GM21515 (cell line): ENCODE results near the gene HABP2.

Experiments used
- ATAC-seq: cut with Tn5 transposase; IDR thresholded peaks from one replicate; pipeline ENCODE4 v1.9.1; 2021; ENCODE audit not compliant: unreplicated experiment

Gene HABP2

DNA sequence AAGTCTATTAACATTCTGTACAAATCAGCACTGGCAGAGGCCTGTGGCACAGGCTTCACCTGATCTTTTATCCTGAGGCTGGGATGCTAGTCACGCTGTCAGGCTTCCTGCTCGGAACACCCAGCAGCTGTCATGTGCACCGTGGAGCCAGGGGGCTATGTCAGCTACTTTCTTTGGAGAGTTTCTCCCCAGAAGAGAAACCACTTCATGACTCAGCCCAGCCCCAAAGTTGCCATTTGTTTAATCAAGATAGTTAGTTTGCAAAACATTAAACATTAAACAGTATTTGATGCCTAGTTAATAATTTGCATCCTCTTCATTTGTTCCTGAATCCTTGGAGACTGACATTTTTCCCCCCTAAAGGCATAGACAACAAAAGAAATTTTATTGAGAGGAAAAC is at the start of gene HABP2:
Gene HABP2 (plus strand): TSS at position 353 of the 400 bp plus-strand sequence. CDS start 69 bp downstream, outside the sequence.
- ATAC-seq: no peak

DNA sequence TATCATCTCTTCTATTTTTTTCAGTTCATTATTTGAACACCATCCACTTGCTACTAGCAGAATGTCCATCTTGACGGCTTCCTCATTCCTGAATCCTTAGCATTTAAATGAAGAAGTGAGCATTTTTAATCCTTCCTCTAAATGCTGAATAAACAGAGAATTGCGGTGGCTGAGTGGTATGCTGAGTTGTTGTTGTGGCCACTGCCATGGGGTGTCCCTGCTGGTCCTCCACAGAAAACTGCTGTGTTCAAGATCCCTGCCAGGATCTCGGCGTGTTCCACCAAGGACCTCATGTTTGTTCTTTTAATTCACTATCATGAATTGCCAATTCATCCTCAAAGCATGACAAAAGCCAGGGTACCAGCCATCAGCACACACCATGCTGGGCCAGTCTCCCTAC is 48.9 kb upstream of the HABP2 start:
- no peak for ATAC-seq

DNA sequence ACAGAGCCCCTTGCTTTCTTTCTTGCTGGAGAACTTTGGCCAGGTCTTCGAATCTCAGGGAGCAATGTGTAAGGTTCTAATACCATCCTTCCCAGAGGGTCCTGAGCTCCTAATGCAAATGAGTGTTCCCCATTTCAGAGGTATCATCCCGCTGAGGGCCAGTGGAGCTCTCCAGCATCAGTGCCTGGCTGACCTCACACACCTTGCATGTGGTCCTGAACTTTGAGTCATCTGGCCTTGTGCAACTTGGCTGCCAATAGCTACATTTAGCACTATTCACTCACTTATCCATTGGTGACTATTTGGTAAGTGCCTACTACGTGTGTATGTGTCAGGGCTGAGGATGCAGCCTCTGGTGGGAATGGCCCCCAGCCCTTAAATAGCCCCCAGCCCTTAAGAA is 48.4 kb upstream of the HABP2 start:
- no peak for ATAC-seq

DNA sequence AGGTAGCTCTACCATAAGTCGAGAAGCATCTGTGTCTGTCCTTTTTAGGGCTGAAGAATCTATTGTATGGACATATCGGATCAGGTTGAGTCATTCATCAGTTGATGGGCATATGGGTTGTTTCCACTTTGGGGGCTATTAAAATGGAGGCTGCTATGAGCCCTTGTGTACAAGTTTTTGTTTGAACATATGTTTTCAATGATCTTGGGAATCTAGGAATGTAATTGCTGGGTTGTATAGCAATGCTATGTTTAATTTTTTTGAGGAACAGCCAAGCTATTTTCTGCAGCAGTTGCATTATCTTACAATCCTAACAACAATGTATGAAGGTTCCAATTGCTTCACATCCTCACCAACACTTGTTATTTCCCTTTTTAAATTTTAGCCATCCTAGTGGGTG is 46.4 kb upstream of the HABP2 start:
- no peak for ATAC-seq

DNA sequence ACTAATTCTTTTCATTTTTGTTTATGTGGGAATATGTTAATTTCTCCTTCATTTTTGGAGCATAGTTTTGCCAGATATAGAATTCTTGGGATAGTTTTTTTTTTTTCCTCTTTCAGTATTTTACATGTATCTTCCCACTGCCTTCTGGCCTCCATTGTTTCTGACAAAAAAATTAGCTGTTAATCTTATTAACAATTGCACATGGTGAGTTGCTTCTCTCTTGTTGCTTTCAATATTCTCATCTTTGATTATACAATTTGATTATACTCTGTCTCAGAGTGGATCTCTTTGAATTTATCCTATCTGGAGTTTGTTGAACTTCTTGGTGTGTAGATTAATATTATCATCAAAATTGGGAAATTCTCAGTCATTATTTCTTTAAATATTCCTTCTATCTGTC is 41.4 kb upstream of the HABP2 start:
- no peak for ATAC-seq

DNA sequence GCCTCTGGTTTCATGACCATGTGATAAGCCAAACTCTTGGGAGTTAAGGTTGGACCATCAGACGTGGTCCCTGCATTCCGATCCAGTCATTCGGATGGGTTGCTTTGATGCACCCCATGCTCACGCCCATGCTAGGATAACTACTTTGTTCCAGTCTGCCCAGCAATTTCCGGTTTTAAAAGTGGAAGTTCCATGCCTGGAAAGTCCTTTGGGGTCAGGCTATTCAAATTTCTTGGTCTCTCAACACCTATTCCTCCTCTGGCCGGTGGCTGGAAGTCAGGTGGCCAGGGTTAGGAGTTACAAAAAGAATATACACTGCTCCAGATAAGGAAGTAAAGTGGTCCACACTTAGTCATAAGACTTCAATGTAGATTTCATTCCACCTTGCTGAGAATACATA is 37.7 kb upstream of the HABP2 start:
- no peak for ATAC-seq

DNA sequence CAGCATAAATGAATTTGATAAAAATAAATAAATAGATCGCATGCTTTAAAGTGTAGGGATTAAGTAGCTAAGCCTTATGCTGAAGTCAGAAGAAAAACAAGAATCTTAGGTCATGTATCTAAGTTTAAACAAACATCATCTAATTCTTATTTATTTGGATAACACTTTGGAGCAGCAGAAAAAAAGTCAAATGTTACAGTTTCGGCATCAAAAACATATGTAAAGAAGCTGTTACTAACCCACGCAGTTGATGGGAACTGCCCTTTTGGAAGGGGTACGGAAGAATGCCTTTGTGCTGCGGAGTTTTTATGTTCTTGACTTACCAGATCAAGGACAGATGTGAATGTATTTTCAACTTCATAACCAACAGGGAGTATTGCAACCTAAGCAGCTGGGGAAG is 37.3 kb upstream of the HABP2 start:
- ATAC-seq: no peak

DNA sequence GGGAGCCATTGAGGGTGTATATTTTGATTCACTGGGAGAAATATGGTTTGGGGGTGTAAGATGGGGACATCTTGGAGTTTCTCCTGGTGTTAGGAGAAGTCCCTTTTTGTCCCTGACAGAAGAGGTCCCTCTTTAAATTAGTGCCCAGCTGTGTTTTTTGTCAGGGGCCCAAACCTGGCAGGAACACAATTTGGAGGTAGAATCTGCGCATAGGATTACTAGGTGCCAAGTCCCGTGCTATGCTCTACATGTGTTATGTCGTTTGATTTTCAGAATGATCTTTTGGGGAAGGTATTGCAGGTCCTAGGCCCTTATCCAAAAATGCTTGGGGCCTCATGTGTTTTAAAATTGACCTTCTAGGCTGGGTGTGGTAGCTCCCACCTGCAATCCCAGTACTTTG is 36.8 kb upstream of the HABP2 start:
- ATAC-seq: no peak

DNA sequence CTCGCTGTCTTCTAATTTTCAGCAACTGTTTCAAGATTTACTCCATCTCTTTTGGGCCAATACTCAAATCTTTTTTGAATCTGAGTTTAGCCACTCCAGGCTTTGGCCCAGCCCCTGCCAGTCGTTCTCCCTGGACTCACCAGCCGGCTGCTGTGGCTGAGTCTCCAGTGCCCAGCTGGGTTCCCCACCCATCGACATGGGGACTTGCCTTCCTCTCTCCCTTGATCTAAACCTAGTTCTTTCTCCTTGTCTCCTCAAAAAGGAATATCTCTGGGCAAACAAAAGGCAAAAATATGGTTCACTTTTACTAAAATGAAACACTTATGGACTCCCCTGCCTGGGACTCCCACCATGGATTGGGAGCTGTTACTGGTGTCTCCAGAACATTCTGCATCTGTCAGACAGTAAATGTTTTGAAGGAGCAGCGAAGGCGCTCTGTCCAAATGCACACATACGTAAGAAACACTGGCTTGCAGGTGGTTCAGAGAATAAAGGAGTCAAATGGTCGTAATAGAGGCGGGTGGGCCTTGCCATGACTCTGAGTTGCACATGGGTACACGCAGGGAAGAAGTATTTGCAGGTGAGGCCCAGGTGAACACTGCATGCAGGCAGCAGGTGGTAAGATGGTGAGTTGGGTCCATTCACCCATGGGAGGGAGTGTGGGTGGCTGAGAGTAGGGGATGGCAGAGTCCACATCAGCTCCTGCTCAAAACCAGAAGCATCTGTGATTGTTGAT is 35.5 kb upstream of the HABP2 start:
- ATAC-seq: no peak

DNA sequence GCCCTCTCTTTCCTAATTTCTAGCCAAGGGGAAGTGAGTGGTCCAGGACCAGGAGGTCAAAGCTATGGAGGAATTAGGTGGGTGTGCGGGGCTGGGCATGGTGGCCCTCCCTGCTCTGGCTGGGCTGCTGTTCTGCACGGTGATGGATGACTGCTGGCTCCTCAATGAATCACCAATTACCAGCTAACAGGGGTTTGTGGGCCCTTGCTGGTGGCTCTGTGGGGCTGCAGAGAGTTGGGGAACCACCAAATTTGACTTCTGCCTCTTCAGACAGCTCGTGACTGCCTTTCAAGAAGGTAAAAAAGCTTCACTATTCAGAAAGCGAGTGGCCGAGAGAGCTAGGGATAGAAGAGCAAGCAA is 35.0 kb upstream of the HABP2 start:
- ATAC-seq: no peak

DNA sequence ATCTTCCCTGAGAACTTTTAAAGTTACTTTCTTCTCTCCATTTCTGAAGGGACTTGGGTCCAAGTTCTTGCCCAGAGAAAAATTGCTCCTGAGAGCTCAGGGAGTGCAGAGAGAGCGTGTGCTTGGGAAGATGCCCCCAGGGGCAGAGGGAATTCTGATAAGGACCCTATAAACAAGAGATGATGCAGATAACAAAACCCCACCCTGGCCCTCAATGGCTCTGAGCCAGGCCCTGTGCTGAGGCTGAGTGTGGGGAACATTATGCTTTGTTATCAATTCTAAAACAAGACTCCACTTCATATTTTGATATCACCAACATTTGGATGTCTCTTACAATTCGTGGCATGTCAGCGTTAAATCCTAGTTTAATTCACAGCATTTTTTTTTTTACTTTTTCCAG is 34.4 kb upstream of the HABP2 start:
- ATAC-seq: no peak

DNA sequence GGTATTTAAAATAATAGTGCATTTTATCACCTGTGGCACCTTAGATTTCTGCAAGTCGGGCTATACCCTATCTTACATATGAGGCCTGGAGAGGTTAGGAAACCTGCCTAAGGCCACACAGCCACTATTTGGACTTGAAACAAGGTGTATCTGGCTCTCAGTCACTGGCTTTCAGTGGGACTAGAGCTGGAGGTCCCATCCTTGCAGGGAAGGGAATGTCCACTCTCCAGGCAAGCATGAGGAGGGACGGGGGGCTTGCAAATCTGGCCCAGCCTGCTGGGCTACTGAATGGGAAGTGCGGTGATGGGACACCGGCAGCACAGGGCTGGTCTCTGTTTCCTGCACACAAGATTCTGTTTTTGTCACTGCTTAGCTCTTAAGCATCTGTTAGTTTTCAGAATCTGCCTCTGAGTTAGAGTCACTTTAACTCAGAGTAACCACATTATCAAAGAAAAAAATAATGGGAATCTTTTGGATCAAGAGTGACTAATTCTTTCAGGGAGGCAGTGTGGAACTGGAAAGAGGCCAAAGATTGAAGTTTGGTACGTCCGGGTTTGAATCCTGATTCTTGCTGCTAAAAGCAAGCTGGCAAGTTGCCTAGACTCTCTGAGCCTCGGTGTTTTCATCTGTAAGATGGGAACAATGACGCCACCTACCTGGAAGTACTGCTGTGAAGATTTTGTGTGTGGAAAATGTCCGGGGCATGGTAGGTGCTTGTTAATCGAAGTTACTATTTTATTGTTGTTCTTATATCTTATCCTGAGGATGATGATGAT is 33.8 kb upstream of the HABP2 start:
- no peak for ATAC-seq

DNA sequence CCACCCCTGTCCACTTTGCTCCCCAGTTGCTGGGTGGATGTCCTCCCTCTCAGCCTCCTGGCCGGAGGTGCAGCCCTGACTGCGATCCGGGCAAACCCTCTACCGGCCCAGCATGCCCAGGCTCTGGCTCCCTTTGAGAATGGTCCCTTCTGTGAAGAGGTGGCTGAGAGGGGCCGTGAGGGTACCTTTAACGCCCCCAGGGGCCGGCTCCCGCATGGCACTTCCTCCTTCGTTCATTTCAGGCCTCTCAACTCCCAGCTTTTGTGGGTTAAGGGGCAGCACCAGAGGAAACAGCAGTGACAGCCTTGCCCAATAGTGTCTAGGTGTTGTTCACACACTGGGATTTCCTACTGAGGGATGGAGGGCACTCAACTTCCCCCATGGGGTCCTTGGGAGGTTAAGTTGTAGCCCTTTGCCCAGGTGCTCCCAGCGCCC is 33.2 kb upstream of the HABP2 start:
- ATAC-seq: no peak

DNA sequence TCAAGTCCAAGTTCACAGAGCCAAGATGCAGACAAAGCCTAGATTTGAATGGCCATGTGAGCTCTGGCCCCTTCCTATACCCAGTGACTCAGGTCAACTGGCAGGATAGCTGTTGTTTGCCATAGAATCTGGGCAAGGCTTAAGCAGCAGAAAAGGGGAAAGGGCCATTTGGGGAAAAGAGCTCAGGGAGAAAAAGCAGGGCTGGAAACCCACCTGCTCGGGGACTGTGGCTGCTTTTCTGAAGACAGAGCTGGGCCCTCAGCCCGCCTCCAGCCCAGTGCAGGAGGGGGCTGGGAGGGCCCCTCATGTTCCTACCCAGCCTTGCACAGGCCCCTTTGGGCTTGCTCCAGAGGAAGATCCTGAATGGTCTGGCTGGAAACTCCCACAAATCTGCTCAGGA is 32.6 kb upstream of the HABP2 start:
- no peak for ATAC-seq

DNA sequence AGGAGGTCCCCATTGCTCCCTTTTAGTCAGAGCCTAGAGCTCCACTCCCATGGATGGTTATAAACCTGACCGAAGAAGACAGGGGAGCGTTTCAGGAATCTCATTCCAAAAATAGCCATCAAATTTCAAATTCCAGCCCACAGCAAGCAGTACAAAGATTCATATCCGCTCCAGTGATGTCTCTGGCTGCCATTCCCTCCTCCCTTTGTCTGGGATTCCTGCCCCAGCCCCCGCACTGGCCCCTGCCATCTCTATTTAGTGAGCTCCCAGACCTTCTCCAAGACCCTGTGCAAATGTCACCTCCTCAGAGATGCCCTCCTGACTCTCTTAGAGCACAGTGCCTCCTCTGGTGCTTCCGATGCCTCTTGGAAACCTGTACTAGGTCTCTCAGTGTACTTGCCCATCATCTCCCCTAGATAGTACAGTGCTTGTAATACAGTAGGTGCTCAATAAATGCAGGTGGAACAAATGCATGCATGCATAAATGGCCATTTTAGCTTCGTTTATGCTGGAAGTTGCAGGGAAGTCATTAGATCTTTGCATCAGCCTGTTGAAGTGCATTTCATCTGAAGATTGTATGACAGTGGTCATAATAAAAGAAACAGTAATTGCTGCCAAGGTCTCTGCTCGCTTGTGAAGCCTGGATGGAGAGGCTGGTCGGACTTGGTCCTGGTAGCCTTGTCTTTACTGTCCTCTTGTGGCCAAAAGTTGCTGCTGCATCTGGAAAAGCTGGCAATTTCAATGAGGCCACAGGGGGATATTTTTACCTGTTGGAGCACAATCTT is 32.0 kb upstream of the HABP2 start:
- peak; percentile 74 for ATAC-seq

DNA sequence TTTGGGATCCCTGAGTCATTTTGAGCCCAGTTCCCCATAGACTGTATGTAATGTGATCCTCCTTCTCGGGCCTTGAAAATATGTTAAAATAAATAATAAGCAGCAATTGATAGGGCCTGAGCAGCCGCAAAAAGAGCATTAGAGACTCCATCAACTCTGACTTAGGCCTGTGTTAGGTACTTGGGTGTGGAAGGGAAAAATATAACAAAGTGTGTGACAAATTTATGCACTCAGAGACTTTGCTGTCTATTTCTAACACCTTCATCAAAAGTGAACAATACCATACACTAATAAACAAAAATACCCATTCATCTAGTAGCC is 31.4 kb upstream of the HABP2 start:
- no peak for ATAC-seq

DNA sequence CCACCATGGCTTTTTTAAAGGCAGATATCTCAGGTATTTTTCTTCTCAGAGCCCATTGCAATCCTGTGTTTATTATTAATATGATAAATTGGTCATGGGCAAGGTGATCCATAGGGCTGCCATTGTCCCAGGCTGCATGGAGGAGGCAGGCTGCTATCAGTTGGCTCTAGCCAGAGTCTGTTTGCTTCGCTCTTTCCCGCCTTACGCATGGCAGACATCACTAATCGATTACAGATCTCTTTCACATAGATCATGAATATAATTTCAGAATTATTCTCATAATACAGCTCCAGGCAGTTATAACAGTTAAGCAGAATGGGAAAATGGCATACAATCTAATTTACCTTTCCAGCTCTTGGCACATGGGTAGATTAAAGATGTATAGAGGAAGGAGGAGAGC is 30.4 kb upstream of the HABP2 start:
- no peak for ATAC-seq

DNA sequence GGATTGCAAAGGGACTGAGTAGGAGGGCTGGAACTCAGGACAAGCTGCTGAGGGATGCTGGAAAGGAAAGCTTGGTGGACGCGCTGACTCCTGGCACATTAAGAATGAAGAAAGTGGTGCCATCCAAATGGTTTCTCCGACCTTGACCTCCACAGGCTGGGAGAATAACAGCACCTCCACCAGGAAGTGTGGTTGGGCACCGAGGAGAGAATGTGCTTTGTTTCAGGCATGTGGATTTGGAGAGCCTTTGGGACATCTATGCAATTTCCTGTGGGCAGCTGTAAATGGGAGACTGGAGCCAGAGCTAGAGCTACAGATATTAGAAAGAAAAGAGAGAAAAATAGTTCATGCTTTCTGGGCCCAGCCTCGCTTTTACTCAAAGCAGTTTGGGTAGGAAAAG is 29.8 kb upstream of the HABP2 start:
- no peak for ATAC-seq

DNA sequence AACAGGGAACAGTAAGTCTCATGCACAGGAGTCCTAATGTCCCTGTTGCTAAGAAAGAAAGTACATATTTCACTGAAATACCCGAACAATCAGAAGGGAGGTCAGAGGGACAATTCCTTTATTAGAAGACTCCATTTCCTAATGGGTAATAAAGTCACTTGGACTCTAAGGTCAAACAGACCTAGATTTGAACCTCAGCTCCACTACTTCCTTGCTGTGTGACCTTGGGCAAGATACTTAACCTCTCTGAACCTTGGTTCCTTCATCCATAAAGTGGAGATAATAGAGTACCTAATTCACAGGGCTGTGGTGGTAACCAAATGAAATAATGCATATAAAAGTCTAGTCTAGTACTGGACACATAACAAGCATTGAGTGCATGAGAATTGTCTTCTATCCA is 29.2 kb upstream of the HABP2 start:
- no peak for ATAC-seq

DNA sequence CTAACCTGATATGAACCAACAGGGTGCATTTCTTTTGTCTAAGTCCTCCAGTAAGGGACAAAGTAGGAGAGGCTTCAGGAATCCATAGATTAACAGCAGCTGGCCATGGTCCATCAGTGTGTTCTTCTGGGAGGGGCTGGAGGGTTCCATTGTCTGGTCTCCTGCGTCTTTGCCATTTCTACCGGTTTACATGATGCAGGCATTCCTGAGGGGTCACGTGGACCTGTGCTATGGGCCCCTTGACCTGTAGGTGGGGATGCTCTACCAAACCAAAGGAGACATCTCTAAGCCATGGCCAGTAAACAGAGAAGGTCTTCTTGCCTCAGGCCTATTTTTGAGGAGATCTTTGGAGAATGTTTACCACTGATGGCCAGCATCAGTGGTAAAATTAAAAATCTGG is 28.7 kb upstream of the HABP2 start:
- ATAC-seq: no peak

DNA sequence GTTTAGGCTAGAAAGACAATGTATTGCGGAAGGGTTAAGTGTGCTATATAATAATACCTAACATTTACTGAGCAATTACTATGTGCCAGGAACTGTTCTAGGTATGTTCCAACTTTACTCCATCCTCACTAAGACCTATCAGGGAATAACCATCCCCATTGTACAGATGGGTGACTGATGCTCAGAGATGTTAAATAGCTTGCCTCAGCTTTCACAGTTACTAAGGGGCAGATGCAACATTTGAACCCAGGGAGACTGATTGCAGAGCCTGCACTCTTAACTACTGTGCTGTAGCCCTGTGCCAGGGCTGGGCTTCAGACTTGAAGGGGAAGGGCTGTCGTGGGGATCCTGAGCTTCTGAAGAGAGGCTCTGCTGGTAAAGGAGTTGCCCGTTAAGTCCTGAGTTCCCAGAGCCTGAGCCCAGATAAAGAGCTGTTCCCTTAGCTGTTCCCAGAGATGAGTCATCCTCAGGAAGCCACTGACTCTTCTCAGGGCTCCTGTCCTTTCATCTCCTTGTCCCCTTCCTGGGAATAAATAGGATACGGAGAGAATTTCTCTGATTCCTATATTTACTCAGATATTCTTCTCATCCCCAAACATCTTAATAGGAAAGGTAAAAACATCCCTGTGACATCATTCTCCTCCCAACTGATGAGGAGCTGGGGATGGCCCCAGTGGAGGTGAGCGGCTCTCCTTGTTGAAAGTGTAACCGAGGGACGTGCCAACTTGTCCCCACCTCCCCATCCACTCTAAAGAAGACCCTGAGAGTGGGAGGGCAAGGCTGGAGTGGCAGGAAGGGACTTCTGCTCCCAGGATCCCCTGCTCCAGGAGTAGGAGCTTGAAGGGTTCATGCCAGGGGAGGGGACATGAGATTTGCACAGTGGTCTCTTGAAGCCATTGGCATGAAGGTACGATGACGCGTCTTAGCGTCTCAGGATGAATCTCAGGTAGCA is 28.0 kb upstream of the HABP2 start:
- no peak for ATAC-seq
